HCT116 (cell line): ENCODE measurements around the gene ARHGEF9. TPM values are rescaled to one million over a fixed set of nuclear protein-coding genes. Genes with fewer than 3 reads are reported as not detected.

Experiments used
- ATAC-seq: fragments of 200-7000 bp; cut with Tn5 transposase; 2 replicates; pipeline ENCODE4 v1.9.1; 2020; ENCODE audit warnings: mild to moderate bottlenecking, moderate library complexity
- BruUV-seq: library from RNA; stranded (reverse); fragments of 400-500 nt; replicated peaks from 2 replicates; lab custom pipeline; 2021; lab: Mats Ljungman, UMichigan
- CTCF ChIA-PET: fragments of 300-600 bp; sonication (Branson Sonifier 250); formaldehyde crosslinking; loops from one replicate; lab custom pipeline; 2021; ENCODE audit warnings: antibody characterized with exemption; lab: Charles Lee
- POLR2A ChIA-PET: fragments of 300-600, 350-600 bp; sonication (Branson Sonifier 250); formaldehyde crosslinking; loops from one replicate; lab custom pipeline; 2021; ENCODE audit warnings: antibody characterized with exemption; lab: Charles Lee
- RAD21 ChIA-PET, 2 experiments: fragments of 300-600 bp; sonication (Branson Sonifier 250); formaldehyde crosslinking; loops; one replicate each; lab custom pipeline; 2023; ENCODE audit warnings: low total read pairs in 2 of 2; ENCODE audit not compliant: uncharacterized antibody in 2 of 2, unreplicated experiment in 2 of 2, low non-redundant PET in 1 of 2; lab: Charles Lee
- DNase-seq: peaks from one replicate; pipeline ENCODE4 v3.0.0-alpha.2; 2010; ENCODE audit warnings: low read depth, low spot score
- H2AFZ ChIP-seq: fragments of 200-600 bp; shearing (Covaris generic), sonication (generic); 2 replicates; pipeline ENCODE4 v1.6.1; 2017; ENCODE audit warnings: low read depth, mixed run types, mixed read lengths, antibody characterized with exemption, low read length; ENCODE audit not compliant: poor library complexity, severe bottlenecking
- H3K27ac ChIP-seq: 2 replicates; pipeline ENCODE4 v1.5.1; 2012; ENCODE audit warnings: low read depth, low read length
- H3K27me3 ChIP-seq: fragments of 200-600 bp; sonication (generic); 2 replicates; pipeline ENCODE4 v1.6.1; 2016; ENCODE audit warnings: mixed run types, low read length, mixed read lengths; ENCODE audit not compliant: insufficient read depth
- H3K36me3 ChIP-seq, 2 experiments: fragments of 200-500 bp in 1 of 2; fragments of 200-600 bp in 1 of 2; sonication (Bioruptor generic) in 1 of 2; sonication (generic) in 1 of 2; 2 replicates each; pipeline versions ENCODE4 v1.5.1 to v1.6.1; 2014 to 2016; ENCODE audit warnings: low read length in 2 of 2, inconsistent platforms in 1 of 2, mixed read lengths in 1 of 2, mixed run types in 1 of 2; ENCODE audit not compliant: insufficient read depth in 2 of 2, control insufficient read depth in 1 of 2
- H3K4me1 ChIP-seq, 2 experiments: fragments of 200-600 bp in 1 of 2; sonication (generic) in 1 of 2; 2 replicates each; pipeline versions ENCODE4 v1.5.1 to v1.6.1; 2012 to 2017; ENCODE audit warnings: low read length in 2 of 2, inconsistent platforms in 1 of 2, mild to moderate bottlenecking in 1 of 2, mixed read lengths in 1 of 2, mixed run types in 1 of 2, moderate library complexity in 1 of 2; ENCODE audit not compliant: insufficient read depth in 2 of 2, control insufficient read depth in 1 of 2
- H3K4me2 ChIP-seq: fragments of 200-600 bp; sonication (generic); 2 replicates; pipeline ENCODE4 v1.6.1; 2017; ENCODE audit warnings: mixed run types, low read length, mixed read lengths
- H3K4me3 ChIP-seq, 2 experiments: fragments of 200-600 bp in 1 of 2; sonication (generic) in 1 of 2; replicated peaks in 1 of 2; 2 replicates each; pipeline ENCODE4 v1.5.1; 2011 to 2016; ENCODE audit warnings: low read length in 2 of 2, control low read depth in 1 of 2, low read depth in 1 of 2, mild to moderate bottlenecking in 1 of 2, mixed read lengths in 1 of 2, mixed run types in 1 of 2
- H3K79me2 ChIP-seq: fragments of 200-600 bp; sonication (generic); 2 replicates; pipeline ENCODE4 v1.6.1; 2017; ENCODE audit warnings: mild to moderate bottlenecking, mixed run types, low read length, moderate library complexity, mixed read lengths; ENCODE audit not compliant: insufficient read depth
- H3K9ac ChIP-seq: fragments of 200-600 bp; sonication (generic); 2 replicates; pipeline ENCODE4 v1.6.1; 2016; ENCODE audit warnings: low read length, mixed read lengths
- H3K9me2 ChIP-seq: fragments of 200-600 bp; sonication (generic), shearing (Covaris generic); 2 replicates; pipeline ENCODE4 v1.6.1; 2017; ENCODE audit warnings: mixed run types, mild to moderate bottlenecking, moderate library complexity; ENCODE audit not compliant: insufficient read depth
- H3K9me3 ChIP-seq, 2 experiments: fragments of 200-500 bp in 1 of 2; fragments of 200-600 bp in 1 of 2; sonication (Bioruptor generic) in 1 of 2; sonication (generic) in 1 of 2; 2 replicates each; pipeline ENCODE4 v1.6.1; 2014 to 2017; ENCODE audit warnings: low read length in 2 of 2, mixed read lengths in 2 of 2, inconsistent platforms in 1 of 2, low read depth in 1 of 2, mild to moderate bottlenecking in 1 of 2, mixed run types in 1 of 2, moderate library complexity in 1 of 2; ENCODE audit not compliant: control insufficient read depth in 1 of 2, insufficient read depth in 1 of 2
- H4K20me1 ChIP-seq: fragments of 200-600 bp; sonication (generic), shearing (Covaris generic); 2 replicates; pipeline ENCODE4 v1.6.1; 2017; ENCODE audit warnings: mixed run types, mild to moderate bottlenecking, moderate library complexity; ENCODE audit not compliant: insufficient read depth
- ATF3 ChIP-seq: IDR thresholded peaks from 2 replicates; pipeline ENCODE4 v1.6.1; 2012
- CTCF ChIP-seq, 3 experiments: fragments of 200-600 bp in 1 of 3; sonication (generic) in 1 of 3; IDR thresholded peaks in 2 of 3; conservative IDR thresholded peaks in 1 of 3; 2 replicates each; pipeline ENCODE4 v1.5.1; 2012 to 2017; ENCODE audit warnings: low read depth in 2 of 3, low read length in 2 of 3, antibody characterized with exemption in 1 of 3, borderline replicate concordance in 1 of 3, control low read depth in 1 of 3, mild to moderate bottlenecking in 1 of 3, mixed read lengths in 1 of 3, mixed run types in 1 of 3, moderate library complexity in 1 of 3; ENCODE audit not compliant: insufficient read depth in 1 of 3
- EGR1 ChIP-seq: IDR thresholded peaks from 2 replicates; pipeline ENCODE4 v1.6.1; 2012; ENCODE audit warnings: low read depth
- FOSL1 ChIP-seq: IDR thresholded peaks from 2 replicates; pipeline ENCODE4 v1.6.1; 2012; ENCODE audit warnings: low read depth
- MAX ChIP-seq: IDR thresholded peaks from 2 replicates; pipeline ENCODE4 v1.6.1; 2012
- POLR2A ChIP-seq: IDR thresholded peaks from 2 replicates; pipeline ENCODE4 v1.7.0; 2011; ENCODE audit warnings: borderline replicate concordance; ENCODE audit not compliant: insufficient read depth, insufficient read length; ENCODE audit errors: extremely low read depth
- RAD21 ChIP-seq: IDR thresholded peaks from 2 replicates; pipeline ENCODE4 v1.6.1; 2012; ENCODE audit warnings: low read depth, mild to moderate bottlenecking
- SP1 ChIP-seq: IDR thresholded peaks from 2 replicates; pipeline ENCODE4 v1.6.1; 2012; ENCODE audit warnings: low read depth
- SRF ChIP-seq: IDR thresholded peaks from 2 replicates; pipeline ENCODE4 v1.6.1; 2012; ENCODE audit warnings: low read depth
- YY1 ChIP-seq: IDR thresholded peaks from 2 replicates; pipeline ENCODE4 v1.6.1; 2011; ENCODE audit warnings: low read length, low read depth, moderate library complexity, mild to moderate bottlenecking; ENCODE audit not compliant: insufficient replicate concordance; ENCODE audit errors: extremely low read depth
- ZFX ChIP-seq: fragments of 450-650 bp; IDR thresholded peaks from 2 replicates; pipeline ENCODE4 v1.6.1; 2017
- intact Hi-C: fragments of 100-400 bp; cut with micrococcal nuclease; formaldehyde crosslinking; loops from 2 replicates; pipeline ENCODE4 v1.10.0; 2022
- total RNA-seq: library from RNA; stranded (reverse); gene quantifications from one replicate; pipeline ENCODE4 v1.2.1, GENCODE V29; 2021; ENCODE audit not compliant: unreplicated experiment

ARHGEF9 gene
- total RNA-seq, 1 experiment from 2014 or later: 15.0 TPM

- no peak for ATAC-seq
- CTCF ChIA-PET: no interaction called here
- POLR2A ChIA-PET: no interaction called here
Observed at GRCh38 chrX:63765712-63766111, 19.3 kb downstream of the ARHGEF9 start.

More at GRCh38 chrX:63765712-63766111, 19.3 kb downstream of the ARHGEF9 start:
- no peaks in the 10 kb centered on the region for H3K36me3 ChIP-seq
- peaks cover 3 to 11% of the 10 kb centered on the region in 2 experiments; a peak in 3 of 4 replicates for H3K4me1 ChIP-seq
- H3K27me3 ChIP-seq: no peaks in the 10 kb centered on the region
- RAD21 ChIA-PET: no interaction called here
- H3K79me2 ChIP-seq: no peaks in the 10 kb centered on the region
- intact Hi-C loops: no loop called here
- H3K27ac ChIP-seq: no peak overlapping the region
- TF ChIP-seq RAD21 (no peak), SP1 (no peak), YY1 (no peak), ZFX (no peak), ATF3 (no peak), SRF (no peak), EGR1 (no peak), MAX (no peak), POLR2A (no peak), FOSL1 (no peak), CTCF (IDR thresholded peaks at IDR 0.05 in 2 of 3, conservative IDR thresholded peaks at IDR 0.05 in 1 of 3; ENCODE audit: borderline replicate concordance in 1 of 3, insufficient read depth in 1 of 3, low read depth in 2 of 3, low read length in 2 of 3) (no peak)
- TF ChIP-seq, all 23 proteins: peak for 0
- no peaks in the 10 kb centered on the region for H3K9me2 ChIP-seq
- no peak overlapping the region for H3K4me3 ChIP-seq
- BruUV-seq: no TSS peak
- H3K9ac ChIP-seq: no peak overlapping the region
- no peak for DNase-seq
- no peaks in the 10 kb centered on the region for H4K20me1 ChIP-seq
- H2AFZ ChIP-seq: no peak overlapping the region
- no peak overlapping the region for H3K4me2 ChIP-seq
- no peaks in the 10 kb centered on the region for H3K9me3 ChIP-seq
